SK-N-SH (cell line): ENCODE measurements around the gene DSP. TPM values are rescaled to one million over a fixed set of nuclear protein-coding genes. Genes with fewer than 3 reads are reported as not detected.

Experiments
- CTCF ChIA-PET: fragments of 300-600, 350-600 bp; formaldehyde crosslinking; extraction: SDS; loops from one replicate; lab custom pipeline; 2021; lab: Yijun Ruan, JAX
- POLR2A ChIA-PET: fragments of 350-600 bp; sonication (Branson Sonifier 250); formaldehyde crosslinking; extraction: SDS; loops from one replicate; lab custom pipeline; 2020; ENCODE audit warnings: antibody characterized with exemption, inconsistent platforms; lab: Yijun Ruan, JAX
- DNase-seq: peaks from one replicate; pipeline ENCODE4 v3.0.0; 2012
- H2AFZ ChIP-seq: fragments of 200-600 bp; sonication (generic); 2 replicates; pipeline ENCODE4 v1.8.1; 2016; ENCODE audit warnings: antibody characterized with exemption, mild to moderate bottlenecking, low read depth
- H3F3A ChIP-seq: fragments of 200-600 bp; sonication (generic); replicated peaks from 2 replicates; pipeline ENCODE3; 2016; ENCODE audit warnings: antibody characterized with exemption, mild to moderate bottlenecking; ENCODE audit not compliant: insufficient read depth
- H3K27ac ChIP-seq, 2 experiments: fragments of 200-500 bp in 1 of 2; fragments of 200-600 bp in 1 of 2; sonication (Bioruptor generic) in 1 of 2; sonication (generic), shearing (Covaris generic) in 1 of 2; 2 replicates each; pipeline versions ENCODE4 v1.5.1 to v1.6.1; 2014 to 2016; ENCODE audit warnings: low read depth in 2 of 2, inconsistent platforms in 1 of 2, low read length in 1 of 2, mild to moderate bottlenecking in 1 of 2, mixed read lengths in 1 of 2
- H3K27me3 ChIP-seq: fragments of 200-600 bp; sonication (generic), shearing (Covaris generic); 2 replicates; pipeline ENCODE4 v1.6.1; 2016; ENCODE audit warnings: mixed run types; ENCODE audit not compliant: insufficient read depth
- H3K36me3 ChIP-seq, 2 experiments: fragments of 200-500 bp in 1 of 2; fragments of 200-600 bp in 1 of 2; sonication (Bioruptor generic) in 1 of 2; sonication (generic) in 1 of 2; replicated peaks in 1 of 2; 2 replicates each; pipeline versions ENCODE3 to v1.5.1; 2014 to 2016; ENCODE audit warnings: low read length in 1 of 2, mild to moderate bottlenecking in 1 of 2; ENCODE audit not compliant: insufficient read depth in 2 of 2, control insufficient read depth in 1 of 2
- H3K4me1 ChIP-seq, 2 experiments: fragments of 200-500 bp in 1 of 2; fragments of 200-600 bp in 1 of 2; sonication (Bioruptor generic) in 1 of 2; sonication (generic), shearing (Covaris generic) in 1 of 2; 2 replicates each; pipeline versions ENCODE4 v1.5.1 to v1.6.1; 2014 to 2016; ENCODE audit warnings: low read depth in 1 of 2, low read length in 1 of 2, mixed run types in 1 of 2; ENCODE audit not compliant: insufficient read depth in 2 of 2, control insufficient read depth in 1 of 2
- H3K4me2 ChIP-seq: fragments of 200-600 bp; sonication (generic), shearing (Covaris generic); 2 replicates; pipeline ENCODE4 v1.6.1; 2017; ENCODE audit warnings: mixed run types
- H3K4me3 ChIP-seq, 2 experiments: fragments of 200-500 bp in 1 of 2; fragments of 200-600 bp in 1 of 2; sonication (Bioruptor generic) in 1 of 2; sonication (generic), shearing (Covaris generic) in 1 of 2; 2 replicates each; pipeline versions ENCODE4 v1.5.1 to v1.8.1; 2014 to 2016; ENCODE audit warnings: low read depth in 2 of 2, inconsistent platforms in 1 of 2, low read length in 1 of 2, mild to moderate bottlenecking in 1 of 2, mixed read lengths in 1 of 2, moderate library complexity in 1 of 2
- H3K79me2 ChIP-seq: fragments of 200-600 bp; sonication (generic); 2 replicates; pipeline ENCODE4 v1.8.1; 2017; ENCODE audit warnings: mild to moderate bottlenecking; ENCODE audit not compliant: insufficient read depth
- H3K9ac ChIP-seq: fragments of 200-600 bp; sonication (generic); 2 replicates; pipeline ENCODE4 v1.6.1; 2017; ENCODE audit warnings: mixed run types
- H3K9me2 ChIP-seq: fragments of 200-600 bp; sonication (generic); 2 replicates; pipeline ENCODE4 v1.6.1; 2017; ENCODE audit warnings: mixed run types
- H3K9me3 ChIP-seq: fragments of 200-600 bp; sonication (generic); 2 replicates; pipeline ENCODE4 v1.6.1; 2017; ENCODE audit warnings: mixed run types, mild to moderate bottlenecking, moderate library complexity
- H4K20me1 ChIP-seq: fragments of 200-600 bp; sonication (generic); 2 replicates; pipeline ENCODE4 v1.6.1; 2017; ENCODE audit warnings: mild to moderate bottlenecking, mixed run types; ENCODE audit not compliant: insufficient read depth
- CTCF ChIP-seq: fragments of 200-600 bp; sonication (generic); IDR thresholded peaks from 2 replicates; pipeline ENCODE4 v1.6.1; 2017; ENCODE audit warnings: antibody characterized with exemption, mild to moderate bottlenecking, moderate library complexity
- GABPA ChIP-seq: IDR thresholded peaks from 2 replicates; pipeline ENCODE4 v1.4.0; 2012; ENCODE audit warnings: low read depth, mild to moderate bottlenecking
- GATA2 ChIP-seq: sonication (generic); formaldehyde crosslinking; IDR thresholded peaks from 2 replicates; pipeline ENCODE4 v1.5.0; 2020; ENCODE audit warnings: mild to moderate bottlenecking, missing genetic modification reagents
- JUND ChIP-seq: IDR thresholded peaks from 2 replicates; pipeline ENCODE4 v1.4.0; 2012
- MXI1 ChIP-seq: IDR thresholded peaks from 2 replicates; pipeline ENCODE4 v1.6.1; 2012; ENCODE audit warnings: mild to moderate bottlenecking, low read depth, low read length, improper control_type of control experiment
- NFIC ChIP-seq: IDR thresholded peaks from 2 replicates; pipeline ENCODE4 v1.4.0; 2012; ENCODE audit warnings: borderline replicate concordance
- POLR2AphosphoS5 ChIP-seq: IDR thresholded peaks from 2 replicates; pipeline ENCODE4 v1.6.1; 2012; ENCODE audit warnings: low read depth, low read length
- RCOR1 ChIP-seq: fragments of 150-350 bp; IDR thresholded peaks from 2 replicates; pipeline ENCODE4 v1.6.1; 2017; ENCODE audit warnings: antibody characterized with exemption, low read length
- RFX5 ChIP-seq: IDR thresholded peaks from 2 replicates; pipeline ENCODE4 v1.6.1; 2012; ENCODE audit warnings: mild to moderate bottlenecking, improper control_type of control experiment, low read length
- TAF1 ChIP-seq: IDR thresholded peaks from 2 replicates; pipeline ENCODE4 v1.6.1; 2012; ENCODE audit warnings: low read depth, mild to moderate bottlenecking, low read length, moderate library complexity, borderline replicate concordance
- ZBTB33 ChIP-seq: IDR thresholded peaks from 2 replicates; pipeline ENCODE4 v1.4.0; 2012; ENCODE audit warnings: low read depth, borderline replicate concordance
- WGBS: methylation state at CpG from one replicate; pipeline ENCODE4 v1.1.6; 2017; ENCODE audit warnings: low lambda C conversion rate; 5-methylcytosine and 5-hydroxymethylcytosine counted together
- polyA plus RNA-seq, 3 experiments: library from polyadenylated mRNA; depleted of rRNA; stranded (reverse); fragments of >200 nt; gene quantifications; 2 replicates each; pipeline ENCODE4 v1.2.3, GENCODE V29; 2012
- TF ChIP-seq, protein P1 (sequence below): IDR thresholded peaks from 2 replicates; pipeline ENCODE4 v1.4.0; 2012; ENCODE audit warnings: low read depth
- TF ChIP-seq, protein P2 (sequence below): IDR thresholded peaks from 2 replicates; pipeline ENCODE4 v1.6.1; 2012; ENCODE audit warnings: mild to moderate bottlenecking, low read depth, low read length, moderate library complexity
- TF ChIP-seq, protein P3 (sequence below): fragments of 150-350 bp; IDR thresholded peaks from 2 replicates; pipeline ENCODE4 v1.6.1; 2016; ENCODE audit warnings: mild to moderate bottlenecking, low read depth, low read length

The DSP gene
- polyA plus RNA-seq, 1 of the 3 experiments (the other 2 are of a cell fraction): 0.02 TPM

DNA sequence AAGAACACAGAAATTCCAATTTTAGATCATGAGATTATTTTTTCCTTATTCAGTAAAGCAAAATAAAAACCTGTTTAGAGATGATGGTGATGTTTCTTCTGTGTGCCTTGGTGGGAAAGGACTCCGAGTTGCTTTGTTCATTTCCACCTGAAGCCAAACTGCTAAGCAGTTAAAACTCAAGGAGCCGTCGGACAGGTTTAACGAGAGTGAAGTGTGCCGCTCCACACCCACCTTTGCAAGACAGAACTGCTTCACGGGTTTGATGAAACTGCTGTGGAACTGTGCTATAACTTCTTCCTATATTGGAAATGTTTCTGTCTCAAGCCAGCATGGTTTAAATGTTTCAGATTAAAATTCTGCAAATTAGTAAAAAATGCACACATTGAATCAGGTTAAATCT, 9.2 kb upstream of the DSP start:
- Histone ChIP-seq H4K20me1 (no peaks in the 10 kb centered on the region), H3K4me3 (no peak overlapping the region), H3K9ac (no peak overlapping the region), H3K9me2 (no peaks in the 10 kb centered on the region), H2AFZ (no peak overlapping the region), H3K36me3 (no peaks in the 10 kb centered on the region), H3K27me3 (peaks cover 2% of the 10 kb centered on the region; the same call in 1 of the 2 replicates), H3K9me3 (no peaks in the 10 kb centered on the region), H3K79me2 (no peaks in the 10 kb centered on the region), H3K4me2 (no peak overlapping the region)
- CTCF ChIA-PET: no interaction called here
- 34% methylated on average over 6 of the region's 6 CpGs for WGBS
- POLR2A ChIA-PET: no interaction called here
- TF ChIP-seq, protein P1, sequence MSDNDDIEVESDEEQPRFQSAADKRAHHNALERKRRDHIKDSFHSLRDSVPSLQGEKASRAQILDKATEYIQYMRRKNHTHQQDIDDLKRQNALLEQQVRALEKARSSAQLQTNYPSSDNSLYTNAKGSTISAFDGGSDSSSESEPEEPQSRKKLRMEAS: no peak
- TF ChIP-seq NFIC (no peak), CTCF (no peak), RCOR1 (no peak), POLR2AphosphoS5 (no peak), JUND (no peak), TAF1 (no peak), GATA2 (CRISPR knock-in tag) (no peak), RFX5 (no peak), MXI1 (no peak), ZBTB33 (no peak), GABPA (no peak)
- TF ChIP-seq, protein P2, sequence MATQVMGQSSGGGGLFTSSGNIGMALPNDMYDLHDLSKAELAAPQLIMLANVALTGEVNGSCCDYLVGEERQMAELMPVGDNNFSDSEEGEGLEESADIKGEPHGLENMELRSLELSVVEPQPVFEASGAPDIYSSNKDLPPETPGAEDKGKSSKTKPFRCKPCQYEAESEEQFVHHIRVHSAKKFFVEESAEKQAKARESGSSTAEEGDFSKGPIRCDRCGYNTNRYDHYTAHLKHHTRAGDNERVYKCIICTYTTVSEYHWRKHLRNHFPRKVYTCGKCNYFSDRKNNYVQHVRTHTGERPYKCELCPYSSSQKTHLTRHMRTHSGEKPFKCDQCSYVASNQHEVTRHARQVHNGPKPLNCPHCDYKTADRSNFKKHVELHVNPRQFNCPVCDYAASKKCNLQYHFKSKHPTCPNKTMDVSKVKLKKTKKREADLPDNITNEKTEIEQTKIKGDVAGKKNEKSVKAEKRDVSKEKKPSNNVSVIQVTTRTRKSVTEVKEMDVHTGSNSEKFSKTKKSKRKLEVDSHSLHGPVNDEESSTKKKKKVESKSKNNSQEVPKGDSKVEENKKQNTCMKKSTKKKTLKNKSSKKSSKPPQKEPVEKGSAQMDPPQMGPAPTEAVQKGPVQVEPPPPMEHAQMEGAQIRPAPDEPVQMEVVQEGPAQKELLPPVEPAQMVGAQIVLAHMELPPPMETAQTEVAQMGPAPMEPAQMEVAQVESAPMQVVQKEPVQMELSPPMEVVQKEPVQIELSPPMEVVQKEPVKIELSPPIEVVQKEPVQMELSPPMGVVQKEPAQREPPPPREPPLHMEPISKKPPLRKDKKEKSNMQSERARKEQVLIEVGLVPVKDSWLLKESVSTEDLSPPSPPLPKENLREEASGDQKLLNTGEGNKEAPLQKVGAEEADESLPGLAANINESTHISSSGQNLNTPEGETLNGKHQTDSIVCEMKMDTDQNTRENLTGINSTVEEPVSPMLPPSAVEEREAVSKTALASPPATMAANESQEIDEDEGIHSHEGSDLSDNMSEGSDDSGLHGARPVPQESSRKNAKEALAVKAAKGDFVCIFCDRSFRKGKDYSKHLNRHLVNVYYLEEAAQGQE: no peak
- TF ChIP-seq, protein P3, sequence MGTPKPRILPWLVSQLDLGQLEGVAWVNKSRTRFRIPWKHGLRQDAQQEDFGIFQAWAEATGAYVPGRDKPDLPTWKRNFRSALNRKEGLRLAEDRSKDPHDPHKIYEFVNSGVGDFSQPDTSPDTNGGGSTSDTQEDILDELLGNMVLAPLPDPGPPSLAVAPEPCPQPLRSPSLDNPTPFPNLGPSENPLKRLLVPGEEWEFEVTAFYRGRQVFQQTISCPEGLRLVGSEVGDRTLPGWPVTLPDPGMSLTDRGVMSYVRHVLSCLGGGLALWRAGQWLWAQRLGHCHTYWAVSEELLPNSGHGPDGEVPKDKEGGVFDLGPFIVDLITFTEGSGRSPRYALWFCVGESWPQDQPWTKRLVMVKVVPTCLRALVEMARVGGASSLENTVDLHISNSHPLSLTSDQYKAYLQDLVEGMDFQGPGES: no peak
- TF ChIP-seq, all 33 proteins: peak for 0
- Histone ChIP-seq H3F3A (no peaks in the 10 kb centered on the region), H3K4me1 (peaks cover 0 to 8% of the 10 kb centered on the region in 2 experiments; a peak in 1 of 4 replicates), H3K27ac (no peak overlapping the region)
- no peak for DNase-seq
